ENCODE data around the gene FHAD1. TPM values are rescaled to one million over a fixed set of nuclear protein-coding genes. Genes with fewer than 3 reads are reported as not detected.
A peak's percentile ranks its signal among the peaks of the same experiment; 100 is the strongest.

Gene FHAD1
- total RNA-seq, 1 donor = 0.10 TPM

- Histone ChIP-seq H3K4me3 (ENCODE audit: low read length) (no peak overlapping the region), H3K4me1 (ENCODE audit: insufficient read depth, low read length) (peaks cover 5% of the 10 kb centered on the region), H3K9me3 (ENCODE audit: low read depth, low read length) (no peaks in the 10 kb centered on the region)
Observed at GRCh38 chr1:15391366-15391765, 144.3 kb downstream of the FHAD1 start.

DNA sequence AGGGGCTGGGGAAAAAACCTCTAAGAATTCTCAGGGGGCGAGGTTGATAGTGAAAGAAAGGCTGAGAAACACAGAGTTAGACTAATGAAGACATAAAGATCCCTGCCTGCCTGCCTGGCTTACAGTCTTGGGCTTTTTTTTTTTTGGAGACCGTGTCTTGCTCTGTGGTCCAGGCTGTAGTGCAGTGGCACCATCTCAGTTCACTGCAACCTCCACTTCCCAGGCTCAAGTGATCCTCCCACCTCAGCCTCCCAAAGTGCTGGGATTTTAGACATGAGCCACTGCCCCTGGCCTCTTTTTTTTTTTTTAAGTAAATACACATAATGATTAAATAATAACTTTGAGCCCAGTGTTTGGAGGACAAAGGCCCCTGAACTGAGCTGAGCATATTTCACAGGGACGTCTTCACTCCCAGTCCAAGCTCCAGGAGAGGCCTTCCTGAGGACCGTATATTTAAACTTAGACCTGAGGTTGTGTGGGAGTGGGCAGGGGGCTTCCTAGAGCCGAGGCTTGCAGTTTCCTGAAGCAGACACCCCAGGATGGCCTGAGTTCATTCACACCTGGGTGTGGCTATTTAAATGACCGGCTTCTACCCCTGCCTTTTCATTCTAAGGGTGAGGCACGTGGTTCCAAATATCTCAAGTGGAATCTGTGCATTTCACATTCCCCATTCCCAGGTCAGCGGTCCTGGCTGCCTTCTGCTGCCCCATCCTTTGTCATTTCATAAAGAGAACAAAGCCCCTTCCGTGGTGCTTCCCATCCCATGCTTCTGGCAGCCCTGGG, 146.6 kb downstream of the FHAD1 start:
- H3K4me1 ChIP-seq (ENCODE audit: insufficient read depth, low read length) = no peaks in the 10 kb centered on the region
- no peak overlapping the region for H3K4me3 ChIP-seq (ENCODE audit: low read length)
- no peaks in the 10 kb centered on the region for H3K27me3 ChIP-seq (ENCODE audit: insufficient read depth, low read length)
- H3K9me3 ChIP-seq (ENCODE audit: low read depth, low read length) = no peaks in the 10 kb centered on the region

More at GRCh38 chr1:15391366-15391765, 144.3 kb downstream of the FHAD1 start:
- no peaks in the 10 kb centered on the region for H3K27me3 ChIP-seq (ENCODE audit: insufficient read depth, low read length)

DNA sequence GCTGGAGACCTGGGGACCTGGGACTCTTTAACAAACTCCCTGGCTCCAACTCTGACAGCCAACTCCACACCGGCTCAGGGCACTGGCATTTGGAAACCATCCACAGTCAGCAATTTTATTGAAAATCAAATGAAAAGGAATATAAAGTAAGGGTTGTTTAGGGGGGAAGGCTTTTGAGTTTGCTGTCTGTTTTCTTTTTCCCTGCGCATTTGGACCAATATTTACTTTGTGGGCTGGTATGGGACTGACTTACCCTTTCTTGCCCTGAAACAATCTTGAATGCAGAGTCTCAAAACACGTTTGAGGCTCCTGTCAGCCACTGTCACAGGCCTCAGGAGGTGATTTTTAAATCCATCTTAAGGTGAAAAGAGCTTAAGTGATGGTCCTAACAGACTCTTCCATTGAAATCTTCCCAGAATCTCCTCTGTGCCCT, 147.3 kb downstream of the FHAD1 start:
- no peak overlapping the region for H3K4me3 ChIP-seq (ENCODE audit: low read length)
- no peaks in the 10 kb centered on the region for H3K4me1 ChIP-seq (ENCODE audit: insufficient read depth, low read length)
- no peaks in the 10 kb centered on the region for H3K9me3 ChIP-seq (ENCODE audit: low read depth, low read length)
- H3K27me3 ChIP-seq (ENCODE audit: insufficient read depth, low read length) = no peaks in the 10 kb centered on the region

- no peaks in the 10 kb centered on the region for H3K9me3 ChIP-seq (ENCODE audit: low read depth, low read length)
- H3K27me3 ChIP-seq (ENCODE audit: insufficient read depth, low read length) = no peaks in the 10 kb centered on the region
- H3K4me1 ChIP-seq (ENCODE audit: insufficient read depth, low read length) = no peaks in the 10 kb centered on the region
- H3K4me3 ChIP-seq (ENCODE audit: low read length) = no peak overlapping the region
Observed at GRCh38 chr1:15397236-15397635, 150.2 kb downstream of the FHAD1 start.

- no peak overlapping the region for H3K4me3 ChIP-seq (ENCODE audit: low read length)
- H3K9me3 ChIP-seq (ENCODE audit: low read depth, low read length) = no peaks in the 10 kb centered on the region
- H3K27me3 ChIP-seq (ENCODE audit: insufficient read depth, low read length) = no peaks in the 10 kb centered on the region
- no peaks in the 10 kb centered on the region for H3K4me1 ChIP-seq (ENCODE audit: insufficient read depth, low read length)
Observed at GRCh38 chr1:15399710-15400109, 152.7 kb downstream of the FHAD1 start.

- peaks cover 1% of the 10 kb centered on the region for H3K4me1 ChIP-seq (ENCODE audit: insufficient read depth, low read length)
- H3K4me3 ChIP-seq (ENCODE audit: low read length) = no peak overlapping the region
- H3K27me3 ChIP-seq (ENCODE audit: insufficient read depth, low read length) = no peaks in the 10 kb centered on the region
- H3K9me3 ChIP-seq (ENCODE audit: low read depth, low read length) = no peaks in the 10 kb centered on the region
Observed at GRCh38 chr1:15400627-15401026, 153.6 kb downstream of the FHAD1 start.

GRCh38 chr1:15401391-15402055, 154.5 kb downstream of the FHAD1 start:
- H3K27me3 ChIP-seq (ENCODE audit: insufficient read depth, low read length) = no peaks in the 10 kb centered on the region
- no peaks in the 10 kb centered on the region for H3K9me3 ChIP-seq (ENCODE audit: low read depth, low read length)
- peaks cover 7% of the 10 kb centered on the region for H3K4me1 ChIP-seq (ENCODE audit: insufficient read depth, low read length)
- H3K4me3 ChIP-seq (ENCODE audit: low read length) = no peak overlapping the region

DNA sequence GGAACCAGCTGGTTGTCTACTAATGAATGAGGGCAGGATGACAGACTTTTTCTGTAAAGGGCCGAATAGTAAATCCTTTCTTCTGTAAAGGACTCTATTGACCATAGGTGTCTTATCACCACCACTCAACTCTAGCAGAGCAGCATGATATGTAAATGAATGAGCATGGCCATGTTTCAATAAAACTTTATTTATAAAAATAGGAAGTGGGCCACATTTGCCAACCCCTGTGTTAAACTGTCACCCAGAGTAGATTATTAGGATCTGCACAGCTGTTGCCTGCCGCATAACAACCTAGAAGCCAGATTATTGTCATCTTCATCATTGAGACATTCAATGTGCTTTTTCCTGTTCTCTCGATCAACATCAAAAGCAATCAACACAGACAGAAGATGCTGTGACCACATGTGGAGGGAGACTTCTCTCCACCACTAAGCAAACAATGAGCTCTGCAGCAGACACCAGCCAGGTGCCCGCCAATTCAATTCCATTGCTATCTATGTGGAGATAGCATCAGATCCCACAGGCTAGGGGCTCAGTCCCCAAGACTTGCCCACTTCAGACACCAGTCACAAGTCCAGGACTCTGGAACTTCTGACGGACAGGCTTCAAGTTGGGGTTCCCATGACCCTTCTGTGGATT, 155.9 kb downstream of the FHAD1 start:
- Histone ChIP-seq H3K27me3 (ENCODE audit: insufficient read depth, low read length) (no peaks in the 10 kb centered on the region), H3K4me3 (ENCODE audit: low read length) (no peak overlapping the region), H3K4me1 (ENCODE audit: insufficient read depth, low read length) (peaks cover 13% of the 10 kb centered on the region), H3K9me3 (ENCODE audit: low read depth, low read length) (no peaks in the 10 kb centered on the region)

GRCh38 chr1:15403962-15404580, 157.0 kb downstream of the FHAD1 start:
- H3K4me3 ChIP-seq (ENCODE audit: low read length) = no peak overlapping the region
- no peaks in the 10 kb centered on the region for H3K9me3 ChIP-seq (ENCODE audit: low read depth, low read length)
- peaks cover 19% of the 10 kb centered on the region for H3K4me1 ChIP-seq (ENCODE audit: insufficient read depth, low read length)
- H3K27me3 ChIP-seq (ENCODE audit: insufficient read depth, low read length) = no peaks in the 10 kb centered on the region

DNA sequence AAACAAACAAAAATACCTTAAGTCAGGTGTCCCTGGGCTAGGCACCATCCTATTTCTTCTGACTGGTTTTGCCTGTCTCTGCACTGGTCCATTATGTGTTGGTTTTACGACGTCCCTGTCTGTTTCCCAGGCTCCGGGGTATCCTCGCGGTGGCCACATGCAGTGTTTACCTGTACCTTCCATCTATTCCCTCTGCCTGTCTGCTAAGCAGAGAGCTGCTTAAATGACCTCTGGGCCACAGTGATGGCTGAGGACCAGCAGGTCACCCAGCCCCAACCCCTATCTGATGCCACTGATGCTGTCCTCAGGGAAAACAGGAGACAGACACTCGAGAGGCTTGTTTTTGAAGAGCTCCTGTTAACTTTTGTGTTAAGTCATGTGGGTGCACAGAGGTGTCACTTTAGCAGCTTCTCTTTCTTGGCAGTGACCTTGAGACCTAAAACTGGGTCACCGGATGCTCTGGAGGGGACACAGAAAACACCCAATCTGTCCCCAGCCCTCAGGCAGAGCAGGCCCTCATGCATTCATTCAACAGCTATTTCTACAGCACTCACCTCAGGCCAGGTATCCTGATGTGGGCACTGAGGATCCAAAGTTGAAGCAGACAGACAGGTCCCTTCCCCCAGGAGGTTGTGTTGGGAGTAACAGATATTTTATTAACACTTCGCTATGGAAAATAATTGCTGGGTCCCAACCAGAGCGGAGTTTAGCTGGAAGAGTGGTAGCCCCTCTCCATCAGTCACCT, 158.3 kb downstream of the FHAD1 start:
- H3K27me3 ChIP-seq (ENCODE audit: insufficient read depth, low read length) = no peaks in the 10 kb centered on the region
- H3K4me3 ChIP-seq (ENCODE audit: low read length) = no peak overlapping the region
- H3K9me3 ChIP-seq (ENCODE audit: low read depth, low read length) = no peaks in the 10 kb centered on the region
- H3K4me1 ChIP-seq (ENCODE audit: insufficient read depth, low read length) = peaks cover 21% of the 10 kb centered on the region

DNA sequence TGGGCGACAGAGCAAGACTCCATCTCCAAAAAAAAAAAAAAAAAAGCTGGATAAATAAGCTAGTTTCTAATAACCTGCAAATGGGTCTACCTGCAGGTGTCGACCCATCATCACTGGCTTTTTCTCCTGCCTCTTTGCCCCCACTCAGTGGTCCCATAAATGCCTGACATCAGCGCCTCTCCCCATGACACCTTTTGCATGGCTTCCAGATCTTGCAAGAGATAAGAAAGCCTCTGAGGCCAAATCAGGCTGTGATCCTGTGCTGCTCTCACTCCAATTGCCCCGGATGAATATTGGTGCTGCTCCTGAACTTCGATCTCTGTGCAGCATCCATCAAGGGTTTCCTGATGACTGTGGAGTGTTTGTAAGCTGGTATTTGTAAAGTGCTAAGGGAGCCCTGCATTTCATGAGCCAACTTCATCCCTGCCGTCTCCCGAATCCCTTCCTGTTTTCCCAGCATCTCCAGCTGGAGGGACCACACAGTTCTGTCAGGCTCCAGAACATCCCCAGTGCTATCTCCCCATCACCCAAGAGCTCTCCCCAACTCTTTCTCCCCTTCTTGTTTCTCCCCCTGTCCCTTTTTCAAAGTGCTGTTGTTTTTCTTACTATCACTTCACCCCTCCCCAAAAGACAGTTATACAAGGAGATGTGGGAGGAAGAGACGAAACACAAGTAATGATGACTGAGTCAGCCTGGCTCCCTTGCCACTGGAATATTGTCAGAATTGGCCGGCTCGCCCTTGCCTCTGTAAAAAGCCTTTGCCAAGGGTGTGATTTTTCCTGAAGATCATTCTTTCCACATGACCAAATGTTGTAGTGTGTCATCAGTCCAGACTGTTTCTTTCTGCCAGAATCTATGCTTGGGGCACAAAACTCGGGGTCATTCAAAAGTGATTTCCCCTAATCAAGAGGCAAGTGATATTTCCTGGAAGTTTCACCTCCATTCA, 159.9 kb downstream of the FHAD1 start:
- Histone ChIP-seq H3K4me1 (ENCODE audit: insufficient read depth, low read length) (peaks cover 29% of the 10 kb centered on the region), H3K4me3 (ENCODE audit: low read length) (no peak overlapping the region), H3K27me3 (ENCODE audit: insufficient read depth, low read length) (no peaks in the 10 kb centered on the region), H3K9me3 (ENCODE audit: low read depth, low read length) (no peaks in the 10 kb centered on the region)

- no peak overlapping the region for H3K4me3 ChIP-seq (ENCODE audit: low read length)
- peaks cover 36% of the 10 kb centered on the region for H3K4me1 ChIP-seq (ENCODE audit: insufficient read depth, low read length)
- H3K9me3 ChIP-seq (ENCODE audit: low read depth, low read length) = no peaks in the 10 kb centered on the region
- no peaks in the 10 kb centered on the region for H3K27me3 ChIP-seq (ENCODE audit: insufficient read depth, low read length)
Observed at GRCh38 chr1:15407580-15407979, 160.6 kb downstream of the FHAD1 start.

DNA sequence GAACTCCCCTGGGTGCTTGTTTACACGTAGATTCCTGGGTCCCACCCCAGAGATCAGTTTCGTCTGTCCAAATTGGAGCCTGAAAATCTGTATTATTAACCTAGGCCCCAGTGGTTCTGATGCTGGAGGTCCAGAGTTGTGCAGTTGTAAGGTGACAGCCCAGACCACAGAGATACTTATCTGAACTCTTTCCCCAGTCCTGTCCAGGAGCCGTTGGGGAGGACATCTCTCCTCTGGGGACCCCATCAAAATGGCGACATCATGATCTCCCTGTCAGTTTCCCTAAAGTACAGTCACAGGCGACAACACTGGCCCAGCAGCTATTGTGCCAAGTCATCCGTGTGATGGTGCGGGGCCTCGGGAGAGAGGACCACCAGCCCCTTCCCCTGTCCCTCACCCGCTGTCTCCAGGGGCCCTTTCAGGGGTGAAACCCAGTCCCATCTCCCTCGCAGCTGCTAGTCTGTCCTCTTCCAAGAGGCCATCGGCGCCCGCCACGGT, 161.9 kb downstream of the FHAD1 start:
- peaks cover 49% of the 10 kb centered on the region for H3K4me1 ChIP-seq (ENCODE audit: insufficient read depth, low read length)
- H3K9me3 ChIP-seq (ENCODE audit: low read depth, low read length) = no peaks in the 10 kb centered on the region
- H3K27me3 ChIP-seq (ENCODE audit: insufficient read depth, low read length) = no peaks in the 10 kb centered on the region
- H3K4me3 ChIP-seq (ENCODE audit: low read length) = peak overlapping the region; percentile 88

Measured in mononuclear cell (primary cell).